Activated CD8-positive, alpha-beta memory T cell treated with anti-CD3 and anti-CD28 coated beads for 48 hours (primary cell): Measurements from ENCODE around the gene CEP128.

Experiments
- DNase-seq, 3 experiments: peaks; one replicate each; pipeline ENCODE4 v3.0.0-alpha.2; 2020; ENCODE audit warnings: low read depth in 2 of 3, low spot score in 2 of 3

The CEP128 gene

GRCh38 chr14:80906336-80906735 is 35.2 kb downstream of the CEP128 start:
- DNase-seq = no peak

DNA sequence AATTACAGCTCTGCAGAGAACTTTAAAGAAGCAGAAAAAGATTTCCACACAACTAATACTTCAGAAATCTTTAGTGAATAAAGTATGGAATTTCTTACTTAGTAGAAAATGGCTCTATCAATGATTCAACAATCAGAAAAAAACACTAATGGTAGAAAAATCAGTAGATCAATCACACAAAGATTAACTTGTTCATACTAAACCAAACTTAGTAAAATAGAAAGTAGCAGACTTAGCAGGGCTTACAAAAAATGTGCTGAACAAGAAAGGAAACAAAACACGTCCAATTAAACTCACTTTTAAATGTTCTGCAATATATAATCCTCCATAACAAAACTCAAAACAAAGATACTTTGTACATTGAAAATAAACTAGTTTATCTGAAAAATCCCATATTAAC is 38.9 kb downstream of the CEP128 start:
- DNase-seq = no peak

- no peak for DNase-seq
These were observed 39.7 kb downstream of the CEP128 start for GRCh38 chr14:80901822-80902221.

GRCh38 chr14:80901260-80901659 is 40.3 kb downstream of the CEP128 start:
- DNase-seq = no peak

- no peak for DNase-seq
These were observed 68.9 kb downstream of the CEP128 start for GRCh38 chr14:80872645-80873044.

DNA sequence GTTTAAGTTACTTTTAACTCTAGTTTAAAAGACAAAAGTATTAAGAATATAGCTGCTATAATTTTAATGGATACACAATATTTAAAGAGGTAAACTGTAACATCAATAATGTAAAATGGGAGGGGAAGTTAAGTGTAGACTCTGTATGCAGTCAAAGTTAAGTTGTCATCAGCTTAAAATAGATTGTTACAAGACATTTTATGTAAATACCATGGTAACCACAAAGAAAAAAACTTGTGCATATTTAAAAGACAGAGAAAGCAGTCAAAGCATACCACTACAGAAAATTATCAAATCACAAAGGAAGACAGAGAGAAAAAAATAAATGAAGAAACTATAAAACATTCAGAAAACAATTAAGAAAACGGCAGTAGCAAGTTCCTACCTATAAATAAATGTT is 73.3 kb downstream of the CEP128 start:
- DNase-seq = no peak

DNA sequence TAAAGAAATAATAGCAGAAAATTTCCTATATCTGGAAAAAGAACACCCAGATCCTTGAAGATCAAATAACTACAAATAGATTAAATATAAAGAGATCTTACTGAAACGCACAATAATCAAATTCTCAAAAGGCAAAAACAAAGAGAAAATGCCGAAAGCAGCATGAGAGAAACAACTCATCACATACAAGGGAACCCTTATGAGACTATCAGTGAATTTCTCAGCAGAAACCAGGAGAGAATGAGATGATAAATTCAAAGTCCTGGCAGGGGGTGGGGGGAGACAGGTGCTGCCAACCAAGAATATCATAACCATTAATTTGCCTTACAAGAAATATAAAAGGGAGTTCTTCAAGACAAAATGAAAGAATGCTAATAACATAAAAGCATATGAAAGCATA is 73.7 kb downstream of the CEP128 start:
- DNase-seq = no peak

- no peak for DNase-seq
These were observed 74.4 kb downstream of the CEP128 start for GRCh38 chr14:80867091-80867490.

GRCh38 chr14:80865565-80865964 is 76.0 kb downstream of the CEP128 start:
- DNase-seq = no peak

- no peak for DNase-seq
These were observed 78.6 kb downstream of the CEP128 start for GRCh38 chr14:80862983-80863382.

GRCh38 chr14:80862541-80862940 is 79.0 kb downstream of the CEP128 start:
- DNase-seq = no peak

GRCh38 chr14:80850197-80850814 is 91.2 kb downstream of the CEP128 start:
- DNase-seq = no peak

GRCh38 chr14:80847070-80847469 is 94.5 kb downstream of the CEP128 start:
- DNase-seq = no peak

GRCh38 chr14:80845856-80846255 is 95.7 kb downstream of the CEP128 start:
- DNase-seq = no peak

- DNase-seq = no peak
These were observed 96.7 kb downstream of the CEP128 start for GRCh38 chr14:80844872-80845271.

- DNase-seq = no peak
These were observed 101.8 kb downstream of the CEP128 start for GRCh38 chr14:80839743-80840142.

- no peak for DNase-seq
These were observed 131.9 kb downstream of the CEP128 start for GRCh38 chr14:80809663-80810062.

GRCh38 chr14:80805136-80805535 is 136.4 kb downstream of the CEP128 start:
- no peak for DNase-seq

DNA sequence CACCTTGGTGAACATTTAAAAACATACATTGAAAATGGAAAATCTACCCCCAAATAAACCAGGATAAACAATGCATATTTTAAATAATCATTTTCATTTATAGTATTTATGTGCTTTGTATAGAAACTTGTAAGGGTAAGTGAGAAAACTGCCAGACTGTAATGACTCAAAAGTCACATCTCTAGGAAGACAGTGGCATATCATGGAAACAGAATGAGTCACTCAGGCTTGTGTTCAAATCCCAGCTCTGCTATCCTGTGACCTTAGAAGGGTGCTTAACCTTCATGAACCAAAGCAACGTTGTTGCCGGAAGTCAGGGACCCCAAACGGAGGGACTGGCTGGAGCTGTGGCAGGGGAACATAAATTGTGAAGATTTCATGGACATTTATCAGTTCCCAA is 142.7 kb downstream of the CEP128 start:
- DNase-seq = no peak

- no peak for DNase-seq
These were observed 143.3 kb downstream of the CEP128 start for GRCh38 chr14:80798211-80798610.

GRCh38 chr14:80792771-80793170 is 148.8 kb downstream of the CEP128 start:
- DNase-seq = no peak

DNA sequence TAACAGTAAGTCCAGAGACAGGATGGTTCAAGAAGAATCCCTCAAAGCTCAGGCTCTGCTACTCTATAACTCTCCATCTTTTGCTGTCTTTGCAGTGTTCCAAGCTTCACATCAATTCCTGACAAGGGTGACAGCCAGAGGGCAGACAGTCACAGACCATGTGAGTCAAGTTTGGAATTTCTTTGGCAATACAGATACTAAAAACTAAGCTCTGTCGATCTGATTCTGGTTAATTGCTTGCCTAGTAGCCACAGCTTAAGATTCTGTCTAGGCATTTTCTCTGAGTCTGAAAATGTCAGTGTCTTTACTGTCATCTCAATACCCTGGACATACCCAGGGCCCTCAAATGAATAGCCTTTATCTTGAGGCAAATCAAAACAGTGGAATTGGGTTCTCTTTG is 153.7 kb downstream of the CEP128 start:
- DNase-seq = no peak

- DNase-seq = no peak
These were observed 156.7 kb downstream of the CEP128 start for GRCh38 chr14:80784820-80785219.

GRCh38 chr14:80781972-80782367 is 159.6 kb downstream of the CEP128 start:
- DNase-seq = no peak
